D341Med (cell line): ENCODE results near the gene C14orf132.
A peak's percentile ranks its signal among the peaks of the same experiment; 100 is the strongest.

ENCODE experiments used
- DNase-seq: peaks from one replicate; pipeline ENCODE4 v3.0.0; 2012; ENCODE audit warnings: low spot score

C14orf132 gene

GRCh38 chr14:96098309-96098998 is 59.3 kb downstream of the C14orf132 start:
- DNase-seq = peak; percentile 85

GRCh38 chr14:96098999-96099335 is 59.8 kb downstream of the C14orf132 start:
- DNase-seq = no peak

GRCh38 chr14:96100161-96101064 is 61.3 kb downstream of the C14orf132 start:
- DNase-seq = peak; percentile 87

GRCh38 chr14:96102081-96102856 is 63.1 kb downstream of the C14orf132 start:
- no peak for DNase-seq

- DNase-seq = no peak
Measured at GRCh38 chr14:96103075-96103474, 63.9 kb downstream of the C14orf132 start.

GRCh38 chr14:96103560-96104460 is 64.6 kb downstream of the C14orf132 start:
- no peak for DNase-seq

- no peak for DNase-seq
Measured at GRCh38 chr14:96104469-96105057, 65.4 kb downstream of the C14orf132 start.

- DNase-seq = no peak
Measured at GRCh38 chr14:96105089-96105925, 66.1 kb downstream of the C14orf132 start.

- no peak for DNase-seq
Measured at GRCh38 chr14:96105926-96106441, 66.8 kb downstream of the C14orf132 start.

- no peak for DNase-seq
Measured at GRCh38 chr14:96106891-96107290, 67.7 kb downstream of the C14orf132 start.

GRCh38 chr14:96108061-96108795 is 69.1 kb downstream of the C14orf132 start:
- no peak for DNase-seq

- no peak for DNase-seq
Measured at GRCh38 chr14:96108911-96109310, 69.7 kb downstream of the C14orf132 start.

- no peak for DNase-seq
Measured at GRCh38 chr14:96109596-96110355, 70.6 kb downstream of the C14orf132 start.

GRCh38 chr14:96112032-96112431 is 72.9 kb downstream of the C14orf132 start:
- no peak for DNase-seq

- no peak for DNase-seq
Measured at GRCh38 chr14:96114002-96114401, 74.8 kb downstream of the C14orf132 start.

GRCh38 chr14:96117101-96117897 is 78.1 kb downstream of the C14orf132 start:
- no peak for DNase-seq

- no peak for DNase-seq
Measured at GRCh38 chr14:96117960-96118359, 78.8 kb downstream of the C14orf132 start.

GRCh38 chr14:96118391-96118790 is 79.2 kb downstream of the C14orf132 start:
- DNase-seq = no peak
